ENCODE results near the gene KIF5A.

KIF5A gene

DNA sequence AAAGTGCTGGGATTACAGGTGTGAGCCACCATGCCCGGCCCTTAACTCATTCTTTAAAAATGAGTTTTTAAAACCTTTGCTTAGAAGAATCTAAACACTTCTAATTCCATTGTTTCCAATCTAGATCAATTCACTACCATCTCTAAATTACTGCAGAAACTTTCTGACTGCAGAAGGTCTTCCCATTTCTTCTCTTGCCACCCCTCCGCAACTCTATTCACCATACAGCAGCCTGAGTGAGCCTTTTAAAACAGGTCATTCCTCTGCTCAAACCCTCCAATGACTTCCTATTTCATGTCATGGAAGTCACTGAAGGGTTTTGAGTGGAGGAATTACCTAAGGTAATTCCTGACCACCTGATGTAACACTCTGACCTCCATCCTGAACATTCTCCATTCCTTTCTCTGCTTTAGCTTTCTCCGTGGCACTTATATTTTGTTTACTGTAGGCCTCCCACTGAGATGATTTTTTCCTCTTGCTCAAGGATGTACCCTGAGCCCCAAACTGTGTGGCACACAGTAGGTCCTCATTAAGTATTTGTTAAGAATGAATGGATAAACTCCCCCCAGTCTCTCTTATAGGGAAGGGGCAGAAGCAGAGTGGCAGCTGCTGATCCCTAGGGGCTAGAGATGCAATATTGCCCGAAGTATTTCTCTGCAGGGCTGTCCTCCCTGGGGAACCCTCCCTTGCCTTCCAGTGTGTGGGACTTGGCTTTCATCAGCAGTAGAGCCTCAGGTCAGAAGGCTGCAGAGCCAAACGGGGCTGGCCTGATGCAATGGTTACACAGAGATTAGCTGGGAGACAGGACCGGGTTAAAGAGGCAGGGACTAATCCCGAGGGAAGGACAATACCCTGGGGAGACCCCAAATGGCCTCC lies 30.7 kb upstream of the KIF5A start:
- Histone ChIP-seq H3K27ac (peak overlapping the region; percentile 98), H3K27me3 (replicated peaks) (no peaks in the 10 kb centered on the region), H3K4me3 (ENCODE audit: low read depth, low read length) (peak overlapping the region; percentile 80), H3K36me3 (replicated peaks) (peaks cover 44% of the 10 kb centered on the region)
- in situ Hi-C loops (cut with HindIII; ENCODE audit: low pct_ligation_motif_present, low sequenced_read_pairs): no loop called here
- TF ChIP-seq, protein P1, sequence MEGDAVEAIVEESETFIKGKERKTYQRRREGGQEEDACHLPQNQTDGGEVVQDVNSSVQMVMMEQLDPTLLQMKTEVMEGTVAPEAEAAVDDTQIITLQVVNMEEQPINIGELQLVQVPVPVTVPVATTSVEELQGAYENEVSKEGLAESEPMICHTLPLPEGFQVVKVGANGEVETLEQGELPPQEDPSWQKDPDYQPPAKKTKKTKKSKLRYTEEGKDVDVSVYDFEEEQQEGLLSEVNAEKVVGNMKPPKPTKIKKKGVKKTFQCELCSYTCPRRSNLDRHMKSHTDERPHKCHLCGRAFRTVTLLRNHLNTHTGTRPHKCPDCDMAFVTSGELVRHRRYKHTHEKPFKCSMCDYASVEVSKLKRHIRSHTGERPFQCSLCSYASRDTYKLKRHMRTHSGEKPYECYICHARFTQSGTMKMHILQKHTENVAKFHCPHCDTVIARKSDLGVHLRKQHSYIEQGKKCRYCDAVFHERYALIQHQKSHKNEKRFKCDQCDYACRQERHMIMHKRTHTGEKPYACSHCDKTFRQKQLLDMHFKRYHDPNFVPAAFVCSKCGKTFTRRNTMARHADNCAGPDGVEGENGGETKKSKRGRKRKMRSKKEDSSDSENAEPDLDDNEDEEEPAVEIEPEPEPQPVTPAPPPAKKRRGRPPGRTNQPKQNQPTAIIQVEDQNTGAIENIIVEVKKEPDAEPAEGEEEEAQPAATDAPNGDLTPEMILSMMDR (IDR thresholded peaks at IDR 0.05; ENCODE audit: low read depth, low read length, missing control alignments): no peak
- peak; percentile 48 for DNase-seq

DNA sequence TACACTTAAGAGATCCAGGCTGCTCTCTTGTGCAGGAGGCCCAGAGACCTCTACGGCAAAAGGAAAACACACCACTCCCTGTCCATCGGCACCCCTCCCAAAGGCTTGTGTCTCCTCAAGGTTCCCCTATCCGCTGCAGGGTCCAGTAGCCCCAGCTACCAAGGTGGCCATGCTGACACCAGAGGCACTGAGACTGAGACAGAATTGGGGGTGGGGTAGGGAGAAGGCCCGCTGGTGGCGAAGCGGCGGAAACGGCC lies 30.1 kb upstream of the KIF5A start:
- TF ChIP-seq, protein P1 (IDR thresholded peaks at IDR 0.05; ENCODE audit: low read depth, low read length, missing control alignments): no peak
- H3K36me3 ChIP-seq (replicated peaks): peaks cover 41% of the 10 kb centered on the region
- in situ Hi-C loops (cut with HindIII; ENCODE audit: low pct_ligation_motif_present, low sequenced_read_pairs): no loop called here

DNA sequence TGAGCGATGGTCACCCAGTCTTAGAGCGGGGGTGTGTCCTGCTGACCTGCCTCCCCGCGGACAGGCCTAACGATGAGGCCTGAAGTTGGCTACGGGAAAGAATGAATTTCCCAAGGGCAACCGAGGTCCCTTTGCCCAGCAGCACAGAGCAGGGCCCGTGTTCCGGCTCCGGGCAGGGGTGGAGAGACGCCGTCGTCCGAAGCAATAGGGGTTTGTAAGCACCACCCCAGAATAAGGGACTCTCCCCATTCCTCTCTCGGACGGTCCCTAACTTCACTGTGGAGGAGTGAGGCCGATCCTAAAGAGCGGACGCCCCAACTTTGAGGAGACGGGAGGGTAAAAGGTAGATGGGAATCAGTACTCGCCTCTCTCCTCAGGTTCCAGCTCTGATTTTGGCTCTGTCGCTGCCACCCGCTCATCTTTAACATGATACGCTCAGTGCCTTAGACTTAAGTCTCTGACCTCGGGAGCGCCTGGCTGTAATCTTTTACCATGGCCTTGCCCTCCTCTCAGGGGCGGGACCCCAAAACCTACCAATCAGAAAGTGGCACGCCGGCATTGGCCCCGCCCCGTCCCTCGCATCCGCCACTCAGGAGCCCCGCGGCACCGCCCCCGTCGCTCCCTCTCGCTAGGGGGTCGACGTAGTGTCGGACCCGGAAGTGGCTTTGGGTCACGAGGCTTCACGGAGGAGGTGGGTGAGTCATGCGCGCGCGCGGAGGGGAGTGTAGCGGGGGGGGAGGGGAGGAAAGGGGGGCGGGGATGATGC lies 29.6 kb upstream of the KIF5A start, which contains the start of gene DDIT3:
TSS of gene DDIT3 (minus strand) at position 462 of the 766 bp plus-strand sequence. CDS start 3,108 bp downstream, outside the sequence.
- TF ChIP-seq, protein P1 (IDR thresholded peaks at IDR 0.05; ENCODE audit: low read depth, low read length, missing control alignments): no peak
- DNase-seq: peak; percentile 98
- Histone ChIP-seq H3K27me3 (replicated peaks) (no peaks in the 10 kb centered on the region), H3K27ac (peak within 1 kb of the TSS; percentile 98), H3K4me3 (ENCODE audit: low read depth, low read length) (peak within 1 kb of the TSS; percentile 80), H3K36me3 (replicated peaks) (peaks cover 40% of the 10 kb centered on the region)
- in situ Hi-C loops (cut with HindIII; ENCODE audit: low pct_ligation_motif_present, low sequenced_read_pairs): no loop called here

More for the DNA sequence above, 30.1 kb upstream of the KIF5A start:
- Histone ChIP-seq H3K27ac (peak overlapping the region; percentile 98), H3K4me3 (ENCODE audit: low read depth, low read length) (peak overlapping the region; percentile 80), H3K27me3 (replicated peaks) (no peaks in the 10 kb centered on the region)
- peak; percentile 39 for DNase-seq

DNA sequence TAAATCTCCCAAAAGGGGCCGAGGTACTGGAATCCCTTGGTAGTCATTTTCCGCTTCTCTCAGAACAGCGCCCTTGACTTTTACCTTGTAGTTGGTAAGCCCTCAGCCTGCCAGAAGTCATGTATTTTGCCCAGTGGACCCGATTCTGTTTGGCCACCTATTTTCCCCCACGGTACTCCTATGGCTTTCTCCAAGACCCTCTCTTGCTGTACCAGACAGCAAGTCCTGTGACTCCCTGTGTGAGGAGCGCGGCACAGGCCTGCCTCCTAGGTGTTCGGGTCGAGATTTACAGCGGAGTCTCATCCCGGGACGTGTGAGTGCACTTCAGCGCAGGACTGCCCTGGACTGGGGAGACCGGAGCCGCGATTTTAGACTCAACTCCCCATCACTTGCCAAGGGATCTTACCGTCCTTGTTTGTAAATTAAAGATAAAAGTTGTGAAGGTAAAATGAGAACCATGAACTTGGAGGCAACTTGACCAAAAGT lies 28.3 kb upstream of the KIF5A start:
- DNase-seq: no peak
- no peak overlapping the region for H3K4me3 ChIP-seq (ENCODE audit: low read depth, low read length)
- peaks cover 29% of the 10 kb centered on the region for H3K36me3 ChIP-seq (replicated peaks)
- TF ChIP-seq, protein P1 (IDR thresholded peaks at IDR 0.05; ENCODE audit: low read depth, low read length, missing control alignments): peak; percentile 26
- H3K27ac ChIP-seq: peak overlapping the region; percentile 75
- in situ Hi-C loops (cut with HindIII; ENCODE audit: low pct_ligation_motif_present, low sequenced_read_pairs): no loop called here
- H3K27me3 ChIP-seq (replicated peaks): no peaks in the 10 kb centered on the region

DNA sequence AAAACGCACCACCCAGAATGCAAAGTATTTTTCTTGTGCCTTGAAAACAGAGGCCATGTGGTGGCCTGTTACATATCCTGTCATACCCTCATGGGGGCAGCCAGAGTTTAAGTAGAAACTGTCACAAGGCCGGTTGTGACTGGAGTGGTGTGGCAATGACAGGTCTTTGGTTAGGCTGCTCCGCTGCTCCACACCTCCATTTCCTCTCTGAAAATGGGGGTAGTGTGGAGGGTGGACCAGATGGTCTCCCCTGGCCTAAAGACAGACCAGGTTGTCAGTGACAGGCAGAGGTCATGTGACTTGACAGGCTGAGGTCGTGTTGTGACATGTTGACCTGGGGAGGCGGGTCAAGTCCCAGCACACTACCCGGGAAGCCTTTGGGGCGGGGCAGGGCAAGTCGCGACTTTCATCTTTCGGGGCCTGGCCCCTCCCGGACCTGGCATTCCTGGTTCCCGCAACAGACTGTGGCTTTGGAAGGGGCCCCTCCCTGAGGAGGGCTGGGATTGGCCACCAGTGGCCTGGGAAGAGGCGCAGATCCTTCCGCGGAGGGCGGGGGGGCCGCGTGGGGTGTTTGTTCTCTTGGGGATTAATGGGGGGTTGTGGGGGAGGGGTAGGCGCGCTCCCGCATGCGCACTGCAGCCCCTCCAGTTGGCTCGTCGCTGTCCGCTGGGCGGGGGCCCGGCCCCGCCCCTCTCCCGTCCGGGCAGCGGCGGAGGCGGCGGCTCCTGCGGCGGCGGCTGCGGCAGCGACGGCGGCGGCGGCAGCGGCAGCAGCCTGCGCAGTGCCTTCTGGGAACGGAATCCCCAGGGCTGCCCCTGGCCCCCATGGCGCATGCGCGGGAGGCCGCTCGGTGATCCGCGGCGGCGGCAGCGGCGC lies 27.6 kb upstream of the KIF5A start, which contains the start of gene MBD6:
TSS of gene MBD6 (plus strand) at position 814 of the 876 bp plus-strand sequence. CDS start 1,480 bp downstream, outside the sequence.
- no peaks in the 10 kb centered on the region for H3K27me3 ChIP-seq (replicated peaks)
- TF ChIP-seq, protein P1 (IDR thresholded peaks at IDR 0.05; ENCODE audit: low read depth, low read length, missing control alignments): no peak
- H3K36me3 ChIP-seq (replicated peaks): peaks cover 27% of the 10 kb centered on the region
- DNase-seq: peak; percentile 83
- peak within 1 kb of the TSS; percentile 75 for H3K27ac ChIP-seq
- peak within 1 kb of the TSS; percentile 77 for H3K4me3 ChIP-seq (ENCODE audit: low read depth, low read length)
- in situ Hi-C loops (cut with HindIII; ENCODE audit: low pct_ligation_motif_present, low sequenced_read_pairs): no loop called here
